WTC11 (cell line): ENCODE data around the gene PREX1.

Experiments
- E2F1 ChIP-seq: sonication (generic); formaldehyde crosslinking; IDR thresholded peaks from 2 replicates; pipeline ENCODE4 v1.8.0; 2022; ENCODE audit warnings: mild to moderate bottlenecking, missing genetic modification reagents
- FOXP1 ChIP-seq: sonication (generic); formaldehyde crosslinking; IDR thresholded peaks from 2 replicates; pipeline ENCODE4 v1.8.0; 2022; ENCODE audit warnings: missing genetic modification reagents, mild to moderate bottlenecking, moderate library complexity, borderline replicate concordance
- MXD4 ChIP-seq: fragments of 250-450 bp; sonication (Bioruptor Pico); IDR thresholded peaks from 2 replicates; pipeline ENCODE4 v1.8.0; 2021; ENCODE audit warnings: mild to moderate bottlenecking, moderate library complexity, borderline replicate concordance
- NR3C1 ChIP-seq: sonication (generic); formaldehyde crosslinking; conservative IDR thresholded peaks from 2 replicates; pipeline ENCODE4 v1.8.1; 2023; ENCODE audit warnings: low read depth, mild to moderate bottlenecking, missing genetic modification reagents
- TF ChIP-seq, protein P1 (sequence below): fragments of 200-600 bp; IDR thresholded peaks from 2 replicates; pipeline ENCODE4 v1.8.0; 2022; ENCODE audit warnings: antibody characterized with exemption
- TF ChIP-seq, protein P2 (sequence below): sonication (generic); formaldehyde crosslinking; IDR thresholded peaks from 2 replicates; pipeline ENCODE4 v1.8.1; 2023; ENCODE audit warnings: mild to moderate bottlenecking, missing genetic modification reagents, moderate library complexity

- TF ChIP-seq MXD4 (no peak), FOXP1 (no peak), NR3C1 (CRISPR knock-in tag) (no peak), E2F1 (CRISPR knock-in tag) (no peak)
- TF ChIP-seq, protein P1, sequence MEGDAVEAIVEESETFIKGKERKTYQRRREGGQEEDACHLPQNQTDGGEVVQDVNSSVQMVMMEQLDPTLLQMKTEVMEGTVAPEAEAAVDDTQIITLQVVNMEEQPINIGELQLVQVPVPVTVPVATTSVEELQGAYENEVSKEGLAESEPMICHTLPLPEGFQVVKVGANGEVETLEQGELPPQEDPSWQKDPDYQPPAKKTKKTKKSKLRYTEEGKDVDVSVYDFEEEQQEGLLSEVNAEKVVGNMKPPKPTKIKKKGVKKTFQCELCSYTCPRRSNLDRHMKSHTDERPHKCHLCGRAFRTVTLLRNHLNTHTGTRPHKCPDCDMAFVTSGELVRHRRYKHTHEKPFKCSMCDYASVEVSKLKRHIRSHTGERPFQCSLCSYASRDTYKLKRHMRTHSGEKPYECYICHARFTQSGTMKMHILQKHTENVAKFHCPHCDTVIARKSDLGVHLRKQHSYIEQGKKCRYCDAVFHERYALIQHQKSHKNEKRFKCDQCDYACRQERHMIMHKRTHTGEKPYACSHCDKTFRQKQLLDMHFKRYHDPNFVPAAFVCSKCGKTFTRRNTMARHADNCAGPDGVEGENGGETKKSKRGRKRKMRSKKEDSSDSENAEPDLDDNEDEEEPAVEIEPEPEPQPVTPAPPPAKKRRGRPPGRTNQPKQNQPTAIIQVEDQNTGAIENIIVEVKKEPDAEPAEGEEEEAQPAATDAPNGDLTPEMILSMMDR = no peak
- TF ChIP-seq, protein P2, sequence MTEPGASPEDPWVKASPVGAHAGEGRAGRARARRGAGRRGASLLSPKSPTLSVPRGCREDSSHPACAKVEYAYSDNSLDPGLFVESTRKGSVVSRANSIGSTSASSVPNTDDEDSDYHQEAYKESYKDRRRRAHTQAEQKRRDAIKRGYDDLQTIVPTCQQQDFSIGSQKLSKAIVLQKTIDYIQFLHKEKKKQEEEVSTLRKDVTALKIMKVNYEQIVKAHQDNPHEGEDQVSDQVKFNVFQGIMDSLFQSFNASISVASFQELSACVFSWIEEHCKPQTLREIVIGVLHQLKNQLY (CRISPR knock-in tag) = no peak
These were observed 115.9 kb downstream of the PREX1 start for GRCh38 chr20:48711696-48712464.
